GM08714 (cell line): Measurements from ENCODE around the gene TMEM108.

Source experiments
- H3K4me3 ChIP-seq: fragments of 200-500 bp; sonication (Bioruptor generic); 2 replicates; pipeline ENCODE4 v1.5.1; 2014; ENCODE audit warnings: mild to moderate bottlenecking, low read length, inconsistent platforms
- ZNF274 ChIP-seq: IDR thresholded peaks from 2 replicates; pipeline ENCODE4 v1.6.1; 2012; ENCODE audit warnings: mild to moderate bottlenecking, low read depth, low read length

TMEM108 gene

GRCh38 chr3:133157716-133158115, 119.5 kb downstream of the TMEM108 start:
- TF ChIP-seq ZNF274 = no peak
- no peak overlapping the region for H3K4me3 ChIP-seq

DNA sequence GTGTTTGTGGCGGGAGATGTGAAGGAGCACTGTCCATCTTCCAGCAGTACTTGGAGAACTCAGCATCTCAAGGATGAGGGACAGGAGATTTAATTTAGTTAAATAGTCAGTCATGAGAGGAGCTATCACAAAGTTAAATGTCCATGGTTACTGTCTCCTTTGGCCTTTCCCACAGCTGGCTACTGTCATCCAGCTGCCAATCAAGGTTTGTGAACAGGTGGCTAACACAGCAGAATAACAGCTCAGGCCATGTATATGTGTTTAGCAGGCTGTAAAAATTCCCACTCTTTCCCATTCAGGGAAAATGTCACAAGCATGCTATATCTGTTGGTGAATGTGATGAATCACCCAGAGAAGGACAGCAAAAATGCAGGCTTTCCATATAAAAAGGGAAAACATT, 120.5 kb downstream of the TMEM108 start:
- H3K4me3 ChIP-seq = no peak overlapping the region

DNA sequence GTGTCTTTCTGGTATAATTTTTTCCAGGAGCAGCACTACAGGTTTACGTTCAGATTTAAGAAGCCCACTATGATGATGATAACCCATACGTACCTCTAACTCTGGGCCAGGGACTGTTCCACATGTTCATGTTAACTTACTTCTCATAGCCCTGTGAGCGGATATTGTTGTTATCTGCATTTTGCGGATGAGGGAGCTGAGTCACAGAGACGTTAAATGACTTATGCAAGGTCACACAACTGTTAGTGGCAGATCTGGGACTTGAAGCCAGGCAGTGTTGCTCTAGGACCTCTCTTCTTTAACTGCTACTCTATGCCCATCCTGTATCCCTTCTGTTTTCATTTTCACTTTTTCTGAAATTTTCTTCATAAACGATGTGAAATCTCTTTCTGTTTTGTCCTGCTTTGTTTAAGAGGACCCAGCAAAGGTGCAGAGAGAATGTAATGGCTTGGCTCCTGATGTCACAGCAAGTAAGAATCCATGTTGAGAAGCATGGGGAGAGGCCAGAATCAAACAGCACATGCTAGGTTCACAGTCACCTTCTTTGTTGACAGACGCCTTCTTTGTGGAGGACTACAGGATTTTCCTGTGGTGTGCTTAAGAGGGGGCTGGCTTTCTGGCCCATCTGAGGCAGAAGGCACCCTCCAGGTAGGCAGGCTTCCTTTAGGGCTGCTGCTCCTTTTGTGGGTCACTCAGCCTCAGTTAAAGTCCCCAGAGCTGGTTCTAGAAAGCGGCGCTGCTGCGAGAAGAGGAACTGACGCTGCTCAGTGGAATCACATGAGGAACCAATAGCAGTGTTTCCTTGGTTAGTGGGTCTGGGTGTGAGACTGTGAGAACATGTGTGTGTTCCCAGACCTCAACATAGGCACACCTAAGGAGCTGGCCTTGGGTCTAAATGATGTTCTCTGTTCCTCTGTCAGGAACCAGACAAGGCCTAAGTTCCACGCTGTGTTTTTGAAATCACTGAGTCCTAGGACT, 121.6 kb downstream of the TMEM108 start:
- H3K4me3 ChIP-seq = no peak overlapping the region
- no peak for TF ChIP-seq ZNF274

More for the DNA sequence above, 120.5 kb downstream of the TMEM108 start:
- no peak for TF ChIP-seq ZNF274

DNA sequence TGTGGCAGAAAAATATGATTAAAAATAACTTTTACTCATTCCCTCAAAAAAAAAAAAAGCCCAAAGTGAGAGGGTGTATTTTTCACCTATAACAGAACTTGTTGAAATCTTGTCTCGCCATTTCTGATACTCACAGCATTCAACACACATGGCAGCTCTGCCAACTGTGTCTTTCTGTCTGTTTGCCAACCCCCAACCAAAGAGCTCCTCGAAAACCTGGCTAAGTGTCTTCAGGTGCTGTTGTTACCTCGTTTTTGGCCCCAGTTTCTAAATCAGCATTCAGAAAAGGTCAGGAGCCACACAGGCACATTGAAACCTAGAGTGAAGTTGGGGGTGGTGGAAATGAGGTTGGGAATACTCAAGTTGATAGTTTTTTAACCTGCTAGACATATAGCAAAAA, 123.5 kb downstream of the TMEM108 start:
- TF ChIP-seq ZNF274 = no peak
- H3K4me3 ChIP-seq = no peak overlapping the region

DNA sequence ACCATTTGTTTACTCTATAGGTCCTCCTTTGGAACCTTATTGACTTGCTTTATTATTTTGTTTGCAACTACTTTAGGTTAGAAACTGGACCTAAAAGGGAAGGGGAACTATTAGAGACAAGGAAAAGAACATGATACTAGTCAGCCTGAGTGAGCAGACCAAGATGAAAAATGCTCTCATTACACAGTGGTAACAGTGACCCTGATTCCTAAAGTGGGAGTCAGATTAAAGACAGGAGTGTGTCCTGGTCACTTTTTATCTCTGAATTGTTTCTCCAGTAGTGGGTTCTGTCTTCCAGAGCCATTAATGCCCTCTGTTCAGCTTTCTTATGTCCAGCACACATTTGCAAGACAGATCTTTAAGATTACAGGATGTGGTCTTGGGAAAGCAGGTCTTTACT, 124.1 kb downstream of the TMEM108 start:
- H3K4me3 ChIP-seq = no peak overlapping the region

DNA sequence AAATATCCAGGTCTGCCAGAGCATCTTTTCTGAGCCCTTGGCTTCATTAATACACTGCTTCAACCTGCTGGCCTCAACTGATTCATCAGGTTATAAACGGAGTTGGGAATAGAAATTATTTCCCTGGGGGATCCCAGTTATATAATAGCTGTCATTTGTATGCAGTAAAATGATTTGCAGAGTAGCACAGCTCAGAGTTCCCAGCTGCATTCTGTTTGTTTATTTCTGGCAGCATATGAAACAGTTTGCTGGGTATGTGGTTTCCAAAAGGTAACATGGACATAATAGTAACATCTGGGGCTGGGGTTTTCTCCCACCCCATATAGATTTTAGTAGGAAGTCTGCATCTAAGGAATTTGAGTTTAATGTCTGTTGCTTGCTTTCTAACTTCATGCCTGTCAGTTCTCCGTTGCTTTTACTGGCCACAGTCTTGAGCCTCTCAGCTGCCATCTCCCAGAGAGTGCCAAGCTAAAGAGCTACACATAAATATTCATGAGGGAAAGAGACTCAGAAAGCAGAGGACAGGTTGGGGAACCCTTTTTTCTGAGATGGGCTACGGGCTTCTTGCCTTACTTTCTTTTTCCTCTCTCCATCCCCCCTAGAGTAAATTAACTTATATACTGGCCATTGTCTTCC, 124.6 kb downstream of the TMEM108 start:
- no peak for TF ChIP-seq ZNF274
- H3K4me3 ChIP-seq = no peak overlapping the region

More for the DNA sequence above, 124.1 kb downstream of the TMEM108 start:
- no peak for TF ChIP-seq ZNF274

DNA sequence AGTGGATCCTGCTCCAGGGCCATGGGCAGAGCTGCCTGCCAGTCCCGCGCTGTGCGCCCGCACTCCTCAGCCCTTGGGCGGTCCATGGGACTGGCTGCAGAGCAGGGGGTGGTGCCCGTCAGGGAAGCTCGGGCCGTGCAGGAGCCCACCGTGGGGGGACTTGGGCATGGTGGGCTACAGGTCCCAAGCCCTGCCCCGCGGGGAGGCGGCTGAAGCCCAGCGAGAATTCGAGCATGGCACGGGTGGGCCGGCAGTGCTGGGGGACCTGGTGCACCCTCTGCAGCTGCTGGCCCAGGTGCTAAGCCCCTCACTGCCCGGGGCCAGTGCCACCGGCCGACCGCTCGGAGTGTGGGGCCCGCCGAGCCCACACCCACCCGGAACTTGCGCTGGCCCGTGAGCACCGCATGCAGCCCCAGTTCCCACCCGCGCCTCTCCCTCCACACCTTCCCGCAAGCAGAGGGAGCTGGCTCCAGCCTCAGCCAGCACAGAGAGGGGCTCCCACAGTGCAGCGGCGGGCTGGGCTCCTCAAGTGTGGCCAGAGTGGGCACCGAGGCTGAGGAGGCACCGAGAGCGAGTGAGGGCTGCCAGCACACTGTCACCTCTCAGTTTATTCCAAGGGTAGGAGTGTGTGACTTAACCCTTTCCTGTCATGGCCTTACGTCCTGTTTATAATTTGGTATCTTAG, 129.3 kb downstream of the TMEM108 start:
- no peak overlapping the region for H3K4me3 ChIP-seq
- TF ChIP-seq ZNF274 = no peak

GRCh38 chr3:133168025-133168401, 129.8 kb downstream of the TMEM108 start:
- TF ChIP-seq ZNF274 = no peak
- H3K4me3 ChIP-seq = no peak overlapping the region

GRCh38 chr3:133169331-133170068, 131.3 kb downstream of the TMEM108 start:
- no peak overlapping the region for H3K4me3 ChIP-seq
- no peak for TF ChIP-seq ZNF274

DNA sequence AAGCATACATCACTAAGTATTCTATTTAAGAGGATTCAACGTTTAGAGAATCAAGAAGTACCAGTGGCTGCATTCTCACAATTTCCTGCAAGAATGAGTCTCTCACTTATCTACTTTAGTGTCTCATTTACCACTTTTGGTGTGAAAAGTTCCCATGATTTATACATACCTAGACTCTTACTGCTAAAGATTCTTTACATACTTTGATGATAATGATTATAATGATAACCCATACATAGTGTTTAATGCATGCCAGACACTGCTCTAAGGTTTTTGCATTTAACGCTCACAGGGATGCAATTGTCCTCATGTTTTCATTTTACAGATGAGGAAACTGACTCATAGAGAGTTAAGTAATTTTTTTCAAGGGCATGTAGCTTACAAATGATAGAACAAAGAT, 133.6 kb downstream of the TMEM108 start:
- H3K4me3 ChIP-seq = no peak overlapping the region
- no peak for TF ChIP-seq ZNF274

GRCh38 chr3:133181392-133182150, 143.4 kb downstream of the TMEM108 start:
- no peak for TF ChIP-seq ZNF274
- H3K4me3 ChIP-seq = no peak overlapping the region

DNA sequence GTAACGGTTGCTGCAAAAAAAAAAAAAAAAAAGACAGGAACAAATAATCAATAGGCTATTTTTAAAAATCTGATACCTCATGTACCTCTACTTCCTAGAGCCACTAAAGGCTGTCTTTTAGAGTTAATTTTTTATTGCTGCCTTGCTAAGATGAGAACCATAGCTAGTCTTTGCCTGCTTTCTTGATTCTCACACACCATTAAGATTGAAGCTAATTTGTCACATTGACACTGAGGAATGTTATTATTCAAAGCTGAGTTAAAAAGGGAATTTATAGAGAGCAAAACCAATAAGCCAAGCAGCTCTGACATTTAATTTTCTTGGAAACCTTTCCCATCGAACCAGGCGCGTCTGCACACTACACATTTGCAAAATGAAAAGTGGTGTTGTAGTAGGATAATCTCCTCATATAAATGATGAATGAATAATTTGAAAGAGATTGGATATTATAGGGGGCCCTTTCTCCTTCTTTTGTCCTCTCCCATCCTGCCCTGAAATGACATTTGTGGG, 149.7 kb downstream of the TMEM108 start:
- no peak for TF ChIP-seq ZNF274

GRCh38 chr3:133188996-133189395, 150.8 kb downstream of the TMEM108 start:
- TF ChIP-seq ZNF274 = no peak
- H3K4me3 ChIP-seq = no peak overlapping the region

More for the DNA sequence above, 149.7 kb downstream of the TMEM108 start:
- no peak overlapping the region for H3K4me3 ChIP-seq
